GM23248 (cell line): ENCODE results near the gene CTXN1.

ENCODE experiments used
- EZH2 ChIP-seq: fragments of 200-600 bp; sonication (generic); IDR thresholded peaks from 2 replicates; pipeline ENCODE4 v1.6.1; 2018; ENCODE audit warnings: antibody characterized with exemption, mild to moderate bottlenecking; ENCODE audit not compliant: insufficient read depth, poor library complexity, severe bottlenecking
- EZH2phosphoT487 ChIP-seq: fragments of 200-600 bp; sonication (generic); IDR thresholded peaks from 2 replicates; pipeline ENCODE4 v1.6.1; 2018; ENCODE audit warnings: antibody characterized with exemption, moderate library complexity, mild to moderate bottlenecking, low read depth; ENCODE audit not compliant: insufficient read depth

DNA sequence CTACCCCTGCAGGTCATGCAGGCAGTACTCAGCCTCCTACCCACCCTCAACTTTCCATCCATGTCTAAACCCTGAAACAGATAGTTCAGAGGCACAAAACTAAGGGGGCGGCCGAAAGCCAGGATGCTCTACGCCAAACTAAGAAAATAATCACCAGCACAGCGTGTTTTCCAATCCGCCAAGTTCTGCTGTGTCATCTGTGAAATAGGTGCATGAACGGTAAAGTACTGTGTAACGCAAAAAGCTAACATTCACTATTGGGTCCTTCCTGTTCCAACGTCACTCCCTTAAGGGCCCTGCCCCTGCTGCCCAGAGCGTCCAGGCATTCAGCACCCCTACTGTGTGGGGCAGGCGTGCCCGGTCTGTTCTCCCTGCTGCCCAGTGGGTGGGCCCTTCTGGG is 29.8 kb upstream of the CTXN1 start:
- no peak for TF ChIP-seq EZH2
- no peak for TF ChIP-seq EZH2phosphoT487
